ENCODE results near the gene MUC6. TPM values are rescaled to one million over a fixed set of nuclear protein-coding genes. Genes with fewer than 3 reads are reported as not detected.

Gene MUC6
- total RNA-seq, 1 experiment from 2014 or later, result 0.49 TPM

- 0 out of 2 replicates have a peak, but pooled peaks cover 3% of the 10 kb centered on the region for H3K4me1 ChIP-seq (ENCODE audit: control insufficient read depth, insufficient read depth, low read length)
- H3K4me3 ChIP-seq (ENCODE audit: low read depth in 2 of 2, low read length in 2 of 2), result no peak overlapping the region
- DNase-seq (ENCODE audit: low read depth, low spot score) (no peak), ATAC-seq (no peak)
- no peak for TF ChIP-seq POLR2AphosphoS5 (IDR thresholded peaks at IDR 0.05; ENCODE audit: low read depth, low read length)
- no peak for TF ChIP-seq SIN3A (IDR thresholded peaks at IDR 0.05; ENCODE audit: borderline replicate concordance, insufficient read depth, low read depth, low read length)
- TF ChIP-seq CTCF (IDR thresholded peaks at IDR 0.05), result no peak
- no peak for TF ChIP-seq REST (IDR thresholded peaks at IDR 0.05; ENCODE audit: insufficient read depth in 1 of 2, low read depth in 2 of 2, low read length in 1 of 2)
- TF ChIP-seq TCF7L2 (IDR thresholded peaks at IDR 0.05; ENCODE audit: low read depth, low read length), result no peak
- H3K27me3 ChIP-seq (ENCODE audit: control insufficient read depth, insufficient read depth, low read length), result no peaks in the 10 kb centered on the region
- no peaks in the 10 kb centered on the region for H3K9me3 ChIP-seq (ENCODE audit: control insufficient read depth, insufficient read depth, low read depth, low read length)
- in situ Hi-C loops (cut with HindIII; ENCODE audit: low pct_unique_long_range_greater_than_20kb, low sequenced_read_pairs) (no loop called here), intact Hi-C loops (cut with micrococcal nuclease; ENCODE audit: unreplicated experiment) (no loop called here)
- no peak overlapping the region for H3K27ac ChIP-seq (ENCODE audit: low read length)
- peaks cover 5% of the 10 kb centered on the region; the same call in 1 of the 2 replicates for H3K36me3 ChIP-seq (ENCODE audit: control insufficient read depth, insufficient read depth, low read length)
- no TSS peak for BruUV-seq (replicated peaks)
- CTCF ChIA-PET, result no interaction called here
- POLR2A ChIA-PET, result no interaction called here
These were observed 35.9 kb downstream of the MUC6 start for GRCh38 chr11:1000357-1001278.

- Histone ChIP-seq H3K27me3 (ENCODE audit: control insufficient read depth, insufficient read depth, low read length) (no peaks in the 10 kb centered on the region), H3K36me3 (ENCODE audit: control insufficient read depth, insufficient read depth, low read length) (peaks cover 5% of the 10 kb centered on the region; the same call in 1 of the 2 replicates), H3K4me1 (ENCODE audit: control insufficient read depth, insufficient read depth, low read length) (0 out of 2 replicates have a peak, but pooled peaks cover 4% of the 10 kb centered on the region), H3K9me3 (ENCODE audit: control insufficient read depth, insufficient read depth, low read depth, low read length) (no peaks in the 10 kb centered on the region), H3K27ac (ENCODE audit: low read length) (no peak overlapping the region), H3K4me3 (ENCODE audit: low read depth in 2 of 2, low read length in 2 of 2) (no peak overlapping the region)
- no peak for DNase-seq (ENCODE audit: low read depth, low spot score)
- POLR2A ChIA-PET, result interaction anchor here (0.6 kb wide), 1 partner anchor 165 kb away, joined by 3 read pairs; no protein-coding TSS in a partner anchor
- in situ Hi-C loops (cut with HindIII; ENCODE audit: low pct_unique_long_range_greater_than_20kb, low sequenced_read_pairs), result loop anchor here (5.0 kb wide), 1 partner anchor 92 kb away; no protein-coding TSS in a partner anchor
- intact Hi-C loops (cut with micrococcal nuclease; ENCODE audit: unreplicated experiment), result no loop called here
- ATAC-seq, result no peak
- BruUV-seq (replicated peaks), result no TSS peak
- no peak for TF ChIP-seq SIN3A (IDR thresholded peaks at IDR 0.05; ENCODE audit: borderline replicate concordance, insufficient read depth, low read depth, low read length)
- no peak for TF ChIP-seq REST (IDR thresholded peaks at IDR 0.05; ENCODE audit: insufficient read depth in 1 of 2, low read depth in 2 of 2, low read length in 1 of 2)
- no peak for TF ChIP-seq TCF7L2 (IDR thresholded peaks at IDR 0.05; ENCODE audit: low read depth, low read length)
- no peak for TF ChIP-seq POLR2AphosphoS5 (IDR thresholded peaks at IDR 0.05; ENCODE audit: low read depth, low read length)
- TF ChIP-seq CTCF (IDR thresholded peaks at IDR 0.05), result no peak
- CTCF ChIA-PET, result no interaction called here
These were observed 37.5 kb downstream of the MUC6 start for GRCh38 chr11:999009-999408.
